HG03025 (cell line): ENCODE measurements around the gene TANC1.
A peak's percentile ranks its signal among the peaks of the same experiment; 100 is the strongest.

Experiments used
- ATAC-seq: cut with Tn5 transposase; IDR thresholded peaks from one replicate; pipeline ENCODE4 v1.9.1; 2021; ENCODE audit warnings: mild to moderate bottlenecking, moderate library complexity; ENCODE audit not compliant: unreplicated experiment, low FRiP score

The TANC1 gene

GRCh38 chr2:158968396-158969161 is at the start of gene TANC1:
Gene TANC1, plus strand, starts transcription at chr2:158968640. Its CDS starts 97,271 bp downstream, at chr2:159065911.
- peak; percentile 87 for ATAC-seq

- no peak for ATAC-seq
Observed at GRCh38 chr2:158921599-158922408, 46.6 kb upstream of the TANC1 start.

GRCh38 chr2:158922601-158923000 is 45.8 kb upstream of the TANC1 start:
- ATAC-seq, result no peak

GRCh38 chr2:158923180-158923594 is 45.3 kb upstream of the TANC1 start:
- no peak for ATAC-seq

- ATAC-seq, result no peak
Observed at GRCh38 chr2:158923641-158924040, 44.8 kb upstream of the TANC1 start.

- ATAC-seq, result no peak
Observed at GRCh38 chr2:158926478-158926948, 41.9 kb upstream of the TANC1 start.

- no peak for ATAC-seq
Observed at GRCh38 chr2:158928515-158928914, 39.9 kb upstream of the TANC1 start.

GRCh38 chr2:158928965-158929364 is 39.5 kb upstream of the TANC1 start:
- no peak for ATAC-seq

- no peak for ATAC-seq
Observed at GRCh38 chr2:158931572-158931971, 36.9 kb upstream of the TANC1 start.

GRCh38 chr2:158932131-158932645 is 36.3 kb upstream of the TANC1 start:
- ATAC-seq, result no peak

GRCh38 chr2:158934170-158934569 is 34.3 kb upstream of the TANC1 start:
- no peak for ATAC-seq

GRCh38 chr2:158935617-158936016 is 32.8 kb upstream of the TANC1 start:
- ATAC-seq, result no peak

- no peak for ATAC-seq
Observed at GRCh38 chr2:158936978-158937377, 31.5 kb upstream of the TANC1 start.

GRCh38 chr2:158940356-158940755 is 28.1 kb upstream of the TANC1 start:
- ATAC-seq, result no peak

- ATAC-seq, result no peak
Observed at GRCh38 chr2:158943973-158944372, 24.5 kb upstream of the TANC1 start.

- no peak for ATAC-seq
Observed at GRCh38 chr2:158948964-158949699, 19.3 kb upstream of the TANC1 start.

- ATAC-seq, result no peak
Observed at GRCh38 chr2:158953454-158953853, 15.0 kb upstream of the TANC1 start.

GRCh38 chr2:158953926-158954763 is 14.3 kb upstream of the TANC1 start:
- no peak for ATAC-seq

- ATAC-seq, result no peak
Observed at GRCh38 chr2:158955842-158956365, 12.5 kb upstream of the TANC1 start.

GRCh38 chr2:158958365-158958764 is 10.1 kb upstream of the TANC1 start:
- ATAC-seq, result no peak
